Astrocyte (in vitro differentiated cells and primary cell): Measurements from ENCODE around the gene SBF2.

Source experiments
- CTCF ChIP-seq: IDR thresholded peaks from 2 replicates; pipeline ENCODE4 v1.5.1; 2011; ENCODE audit warnings: low read depth, mild to moderate bottlenecking, inconsistent platforms, low read length, moderate library complexity; ENCODE audit not compliant: insufficient read depth
- EZH2 ChIP-seq: IDR thresholded peaks from 2 replicates; pipeline ENCODE4 v1.6.1; 2012; ENCODE audit warnings: mild to moderate bottlenecking, low read length, inconsistent platforms; ENCODE audit not compliant: insufficient read depth

- TF ChIP-seq CTCF (no peak), EZH2 (no peak)
Observed at GRCh38 chr11:9962722-9963121, 331.3 kb downstream of the SBF2 start.
